ENCODE results near the gene PHACTR1.

The PHACTR1 gene

GRCh38 chr6:13014504-13015378, 298.2 kb downstream of the PHACTR1 start:
- no peak for DNase-seq (ENCODE audit: low read depth in 1 of 2, low spot score in 1 of 2)

- no peak for DNase-seq (ENCODE audit: low read depth in 1 of 2, low spot score in 1 of 2)
These were observed 298.8 kb downstream of the PHACTR1 start for GRCh38 chr6:13015379-13015681.

- no peak for DNase-seq (ENCODE audit: low read depth in 1 of 2, low spot score in 1 of 2)
These were observed 308.0 kb downstream of the PHACTR1 start for GRCh38 chr6:13024616-13025015.

- no peak for DNase-seq (ENCODE audit: low read depth in 1 of 2, low spot score in 1 of 2)
These were observed 309.4 kb downstream of the PHACTR1 start for GRCh38 chr6:13025893-13026499.

- no peak for DNase-seq (ENCODE audit: low read depth in 1 of 2, low spot score in 1 of 2)
These were observed 310.0 kb downstream of the PHACTR1 start for GRCh38 chr6:13026557-13026956.

- DNase-seq (ENCODE audit: low read depth in 1 of 2, low spot score in 1 of 2), result no peak
These were observed 310.6 kb downstream of the PHACTR1 start for GRCh38 chr6:13027207-13027606.

- DNase-seq (ENCODE audit: low read depth in 1 of 2, low spot score in 1 of 2), result no peak
These were observed 313.8 kb downstream of the PHACTR1 start for GRCh38 chr6:13030396-13030795.

GRCh38 chr6:13032566-13032965, 316.0 kb downstream of the PHACTR1 start:
- DNase-seq (ENCODE audit: low read depth in 1 of 2, low spot score in 1 of 2), result no peak

- DNase-seq (ENCODE audit: low read depth in 1 of 2, low spot score in 1 of 2), result no peak
These were observed 316.6 kb downstream of the PHACTR1 start for GRCh38 chr6:13033145-13033544.

- DNase-seq (ENCODE audit: low read depth in 1 of 2, low spot score in 1 of 2), result no peak
These were observed 317.7 kb downstream of the PHACTR1 start for GRCh38 chr6:13034316-13034715.

GRCh38 chr6:13035606-13036005, 319.0 kb downstream of the PHACTR1 start:
- DNase-seq (ENCODE audit: low read depth in 1 of 2, low spot score in 1 of 2), result no peak

- no peak for DNase-seq (ENCODE audit: low read depth in 1 of 2, low spot score in 1 of 2)
These were observed 321.7 kb downstream of the PHACTR1 start for GRCh38 chr6:13038315-13038714.

- DNase-seq (ENCODE audit: low read depth in 1 of 2, low spot score in 1 of 2), result no peak
These were observed 322.2 kb downstream of the PHACTR1 start for GRCh38 chr6:13038741-13039190.

- no peak for DNase-seq (ENCODE audit: low read depth in 1 of 2, low spot score in 1 of 2)
These were observed 327.8 kb downstream of the PHACTR1 start for GRCh38 chr6:13044390-13044789.

- DNase-seq (ENCODE audit: low read depth in 1 of 2, low spot score in 1 of 2), result no peak
These were observed 328.3 kb downstream of the PHACTR1 start for GRCh38 chr6:13044896-13045295.

GRCh38 chr6:13045676-13046075, 329.1 kb downstream of the PHACTR1 start:
- no peak for DNase-seq (ENCODE audit: low read depth in 1 of 2, low spot score in 1 of 2)

GRCh38 chr6:13046084-13046483, 329.5 kb downstream of the PHACTR1 start:
- DNase-seq (ENCODE audit: low read depth in 1 of 2, low spot score in 1 of 2), result no peak

GRCh38 chr6:13048113-13048512, 331.5 kb downstream of the PHACTR1 start:
- DNase-seq (ENCODE audit: low read depth in 1 of 2, low spot score in 1 of 2), result no peak

GRCh38 chr6:13049666-13050254, 333.2 kb downstream of the PHACTR1 start:
- DNase-seq (ENCODE audit: low read depth in 1 of 2, low spot score in 1 of 2), result no peak

GRCh38 chr6:13053006-13053461, 336.5 kb downstream of the PHACTR1 start:
- no peak for DNase-seq (ENCODE audit: low read depth in 1 of 2, low spot score in 1 of 2)

GRCh38 chr6:13058051-13058450, 341.5 kb downstream of the PHACTR1 start:
- DNase-seq (ENCODE audit: low read depth in 1 of 2, low spot score in 1 of 2), result no peak

GRCh38 chr6:13059026-13059425, 342.5 kb downstream of the PHACTR1 start:
- no peak for DNase-seq (ENCODE audit: low read depth in 1 of 2, low spot score in 1 of 2)
